Right atrium auricular region (tissue), 2 donors: Measurements from ENCODE around the gene CCDC87. TPM values are rescaled to one million over a fixed set of nuclear protein-coding genes. Genes with fewer than 3 reads are reported as not detected.

Source experiments
- DNase-seq: peaks from one replicate; pipeline ENCODE4 v3.0.0-alpha.2; 2019; ENCODE audit warnings: low spot score
- H3K27ac ChIP-seq, 2 donors: fragments of 200-600 bp; sonication (generic); 1 replicate in 1 of 2; 2 replicates in 1 of 2; pipeline ENCODE4 v1.5.1; 2016 to 2019
- H3K27me3 ChIP-seq, 2 donors: fragments of 200-600 bp; sonication (generic); one replicate each; pipeline versions ENCODE4 v1.5.1 to v1.6.0; 2017 to 2019
- H3K36me3 ChIP-seq: fragments of 200-600 bp; sonication (generic); one replicate; pipeline ENCODE4 v1.5.1; 2016
- H3K4me1 ChIP-seq, 2 donors: fragments of 200-600 bp; sonication (generic); one replicate each; pipeline versions ENCODE4 v1.5.1 to v1.6.0; 2017 to 2019
- H3K4me3 ChIP-seq, 2 donors: fragments of 200-600 bp; sonication (generic); 1 replicate in 1 of 2; 2 replicates in 1 of 2; pipeline ENCODE4 v1.5.1; 2017 to 2019; ENCODE audit warnings: mild to moderate bottlenecking in 1 of 2, moderate library complexity in 1 of 2
- H3K9me3 ChIP-seq, 2 donors: fragments of 200-600 bp; sonication (generic); one replicate each; pipeline ENCODE4 v1.5.1; 2019
- CTCF ChIP-seq, 2 donors: fragments of 200-600 bp; sonication (generic); IDR thresholded peaks; one replicate each; pipeline ENCODE4 v1.5.1; 2019; ENCODE audit warnings: antibody characterized with exemption in 2 of 2
- total RNA-seq, 2 donors: library from RNA; depleted of rRNA; stranded (reverse); fragments of >200 nt; gene quantifications; one replicate each; pipeline ENCODE4 v1.1.0, GENCODE V29; 2016

CCDC87 gene
- total RNA-seq, 2 donors from 2014 or later: 0.26 to 0.86 TPM

GRCh38 chr11:66579017-66579606 is 13.8 kb downstream of the CCDC87 start:
- Histone ChIP-seq H3K4me1 (peaks cover 0 to 8% of the 10 kb centered on the region in 2 donors), H3K27me3 (no peaks in the 10 kb centered on the region), H3K36me3 (no peaks in the 10 kb centered on the region), H3K27ac (no peak overlapping the region), H3K9me3 (no peaks in the 10 kb centered on the region), H3K4me3 (no peak overlapping the region)
- DNase-seq: peak; percentile 86
- peak; percentile 77 to 90 for TF ChIP-seq CTCF (IDR thresholded peaks at IDR 0.05)

GRCh38 chr11:66570850-66571180 is 22.0 kb downstream of the CCDC87 start:
- no peak for TF ChIP-seq CTCF (IDR thresholded peaks at IDR 0.05)
- Histone ChIP-seq H3K27me3 (no peaks in the 10 kb centered on the region), H3K4me3 (no peak overlapping the region), H3K27ac (no peak overlapping the region), H3K9me3 (no peaks in the 10 kb centered on the region), H3K4me1 (peaks cover 0 to 14% of the 10 kb centered on the region in 2 donors), H3K36me3 (peaks cover 2% of the 10 kb centered on the region)
- DNase-seq: no peak

- TF ChIP-seq CTCF (IDR thresholded peaks at IDR 0.05): no peak
- Histone ChIP-seq H3K4me1 (peaks cover 0 to 14% of the 10 kb centered on the region in 2 donors), H3K27ac (no peak overlapping the region), H3K9me3 (no peaks in the 10 kb centered on the region), H3K36me3 (peaks cover 5% of the 10 kb centered on the region), H3K27me3 (no peaks in the 10 kb centered on the region), H3K4me3 (no peak overlapping the region)
- DNase-seq: no peak
These were observed 22.6 kb downstream of the CCDC87 start for GRCh38 chr11:66570079-66570849.

- TF ChIP-seq CTCF (IDR thresholded peaks at IDR 0.05): no peak
- Histone ChIP-seq H3K9me3 (no peaks in the 10 kb centered on the region), H3K4me3 (peak overlapping the region in 1 of 2 donors; percentile 68), H3K27ac (peak overlapping the region in 1 of 2 donors; percentile 19), H3K27me3 (no peaks in the 10 kb centered on the region), H3K36me3 (peaks cover 5% of the 10 kb centered on the region), H3K4me1 (peaks cover 0 to 14% of the 10 kb centered on the region in 2 donors)
- DNase-seq: no peak
These were observed 23.8 kb downstream of the CCDC87 start for GRCh38 chr11:66569076-66569475.

GRCh38 chr11:66568124-66568916 is 24.5 kb downstream of the CCDC87 start, which contains the start of gene CTSF:
CTSF (minus strand) TSS chr11:66568606; CDS start chr11:66568486, 120 bp downstream.
- Histone ChIP-seq H3K4me1 (peaks cover 0 to 14% of the 10 kb centered on the region in 2 donors), H3K27me3 (no peaks in the 10 kb centered on the region), H3K9me3 (no peaks in the 10 kb centered on the region), H3K27ac (peak within 1 kb of the TSS; percentile 19 to 25), H3K36me3 (peaks cover 9% of the 10 kb centered on the region), H3K4me3 (peak within 1 kb of the TSS; percentile 46 to 68)
- peak; percentile 83 for DNase-seq
- no peak for TF ChIP-seq CTCF (IDR thresholded peaks at IDR 0.05)
